Coronary artery (tissue), 2 donors: ENCODE data around the gene CDCA8.

Source experiments
- DNase-seq: peaks from one replicate; pipeline ENCODE4 v3.0.0-alpha.2; 2017; ENCODE audit warnings: low spot score
- H3K27ac ChIP-seq, 2 donors: fragments of 200-600 bp; sonication (generic); one replicate each; pipeline ENCODE4 v1.5.1; 2016 to 2019
- H3K4me3 ChIP-seq: fragments of 200-600 bp; sonication (generic); 2 replicates; pipeline ENCODE4 v1.5.1; 2016; ENCODE audit warnings: mild to moderate bottlenecking, moderate library complexity
- TF ChIP-seq, protein P1 (sequence below): fragments of 200-600 bp; sonication (generic); IDR thresholded peaks from one replicate; pipeline ENCODE4 v1.5.1; 2019; ENCODE audit warnings: antibody characterized with exemption

The CDCA8 gene

GRCh38 chr1:37672136-37672870 is 20.0 kb upstream of the CDCA8 start:
- no peak overlapping the region for H3K27ac ChIP-seq
- DNase-seq, result no peak
- TF ChIP-seq, protein P1, sequence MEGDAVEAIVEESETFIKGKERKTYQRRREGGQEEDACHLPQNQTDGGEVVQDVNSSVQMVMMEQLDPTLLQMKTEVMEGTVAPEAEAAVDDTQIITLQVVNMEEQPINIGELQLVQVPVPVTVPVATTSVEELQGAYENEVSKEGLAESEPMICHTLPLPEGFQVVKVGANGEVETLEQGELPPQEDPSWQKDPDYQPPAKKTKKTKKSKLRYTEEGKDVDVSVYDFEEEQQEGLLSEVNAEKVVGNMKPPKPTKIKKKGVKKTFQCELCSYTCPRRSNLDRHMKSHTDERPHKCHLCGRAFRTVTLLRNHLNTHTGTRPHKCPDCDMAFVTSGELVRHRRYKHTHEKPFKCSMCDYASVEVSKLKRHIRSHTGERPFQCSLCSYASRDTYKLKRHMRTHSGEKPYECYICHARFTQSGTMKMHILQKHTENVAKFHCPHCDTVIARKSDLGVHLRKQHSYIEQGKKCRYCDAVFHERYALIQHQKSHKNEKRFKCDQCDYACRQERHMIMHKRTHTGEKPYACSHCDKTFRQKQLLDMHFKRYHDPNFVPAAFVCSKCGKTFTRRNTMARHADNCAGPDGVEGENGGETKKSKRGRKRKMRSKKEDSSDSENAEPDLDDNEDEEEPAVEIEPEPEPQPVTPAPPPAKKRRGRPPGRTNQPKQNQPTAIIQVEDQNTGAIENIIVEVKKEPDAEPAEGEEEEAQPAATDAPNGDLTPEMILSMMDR, result no peak
- no peak overlapping the region for H3K4me3 ChIP-seq

GRCh38 chr1:37673920-37674319 is 18.4 kb upstream of the CDCA8 start:
- TF ChIP-seq, protein P1, result no peak
- DNase-seq, result no peak
- H3K4me3 ChIP-seq, result no peak overlapping the region
- no peak overlapping the region for H3K27ac ChIP-seq

GRCh38 chr1:37676281-37677142 is 15.8 kb upstream of the CDCA8 start:
- no peak for DNase-seq
- TF ChIP-seq, protein P1, result no peak
- peak overlapping the region in 1 of 2 donors; percentile 30 for H3K27ac ChIP-seq
- no peak overlapping the region for H3K4me3 ChIP-seq

- TF ChIP-seq, protein P1, result no peak
- Histone ChIP-seq H3K27ac (no peak overlapping the region), H3K4me3 (no peak overlapping the region)
- no peak for DNase-seq
These were observed 15.2 kb upstream of the CDCA8 start for GRCh38 chr1:37677143-37677439.

- no peak overlapping the region for H3K27ac ChIP-seq
- no peak overlapping the region for H3K4me3 ChIP-seq
- no peak for DNase-seq
- TF ChIP-seq, protein P1, result no peak
These were observed 14.5 kb upstream of the CDCA8 start for GRCh38 chr1:37677808-37678207.

GRCh38 chr1:37680933-37681332 is 11.4 kb upstream of the CDCA8 start:
- no peak for DNase-seq
- no peak overlapping the region for H3K27ac ChIP-seq
- H3K4me3 ChIP-seq, result no peak overlapping the region
- TF ChIP-seq, protein P1, result no peak
